Lung (tissue), 12 donors: Measurements from ENCODE around the gene AEN. TPM values are rescaled to one million over a fixed set of nuclear protein-coding genes. Genes with fewer than 3 reads are reported as not detected.

Source experiments
- ATAC-seq: fragments of 200-7000 bp; cut with Tn5 transposase; one replicate; pipeline ENCODE4 v1.9.1; 2020; ENCODE audit warnings: moderate number of reproducible peaks; ENCODE audit not compliant: insufficient read depth, low FRiP score
- DNase-seq, 3 donors: peaks; one replicate each; pipeline ENCODE4 v3.0.0-alpha.2; 2013 to 2017
- H3K27ac ChIP-seq, 2 donors: one replicate each; pipeline ENCODE4 v1.5.1; 2013; ENCODE audit warnings: mild to moderate bottlenecking in 2 of 2, moderate library complexity in 2 of 2, control low read depth in 1 of 2, inconsistent platforms in 1 of 2, low read depth in 1 of 2, low read length in 1 of 2
- H3K27me3 ChIP-seq, 3 donors: one replicate each; pipeline ENCODE4 v1.5.1; 2013; ENCODE audit warnings: low read length in 2 of 3; ENCODE audit not compliant: control insufficient read depth in 3 of 3, insufficient read depth in 3 of 3
- H3K36me3 ChIP-seq, 4 donors: one replicate each; pipeline ENCODE4 v1.5.1; 2013; ENCODE audit warnings: low read length in 4 of 4, mild to moderate bottlenecking in 1 of 4, moderate library complexity in 1 of 4; ENCODE audit not compliant: control insufficient read depth in 4 of 4, insufficient read depth in 4 of 4
- H3K4me1 ChIP-seq, 5 donors: one replicate each; pipeline ENCODE4 v1.5.1; 2013; ENCODE audit warnings: low read length in 5 of 5, mild to moderate bottlenecking in 2 of 5, moderate library complexity in 1 of 5; ENCODE audit not compliant: control insufficient read depth in 5 of 5, insufficient read depth in 5 of 5
- H3K4me3 ChIP-seq: one replicate; pipeline ENCODE4 v1.5.1; 2013; ENCODE audit warnings: mild to moderate bottlenecking, control low read depth, moderate library complexity
- H3K9ac ChIP-seq, 2 donors: one replicate each; pipeline ENCODE4 v1.5.1; 2013; ENCODE audit warnings: low read length in 2 of 2, control low read depth in 1 of 2; ENCODE audit not compliant: insufficient read depth in 1 of 2
- H3K9me3 ChIP-seq, 4 donors: one replicate each; pipeline ENCODE4 v1.5.1; 2013; ENCODE audit warnings: low read length in 3 of 4, mild to moderate bottlenecking in 1 of 4, moderate library complexity in 1 of 4; ENCODE audit not compliant: control insufficient read depth in 4 of 4, insufficient read depth in 3 of 4
- CTCF ChIP-seq: IDR thresholded peaks from 2 replicates; pipeline ENCODE4 v1.5.1; 2012; ENCODE audit warnings: mild to moderate bottlenecking; ENCODE audit errors: control extremely low read depth, extremely low read depth
- WGBS, 2 donors: extraction: QIAGEN DNeasy Blood & Tissue Kit; methylation state at CpG; one replicate each; pipeline ENCODE4 v1.1.7; 2013; 5-methylcytosine and 5-hydroxymethylcytosine counted together
- polyA plus RNA-seq, 2 donors: library from polyadenylated mRNA; stranded (reverse); fragments of 200-250 nt; gene quantifications; one replicate each; pipeline ENCODE4 v1.2.1, GENCODE V29; 2013
- total RNA-seq, 2 donors: library from RNA; depleted of rRNA in 1 of 2; stranded (reverse); fragments of >200 nt in 1 of 2; gene quantifications; one replicate each; pipeline ENCODE4 v1.2.1, GENCODE V29; 2014 to 2021
- donor health status: control.
- donor health status: control.
- donor health status: Bipolar disorder and iron deficiency.
- donor health status: healthy.
- donor health status: DM: yes; HTN: yes; CAD: no.

Gene AEN
- total and polyA plus RNA-seq, 4 donors = 4.2 to 15.4 (median 13.4) TPM

GRCh38 chr15:88607951-88608350 lies 13.2 kb upstream of the AEN start:
- no peak overlapping the region for H3K4me3 ChIP-seq
- peaks cover 6 to 71% (median 48%) of the 10 kb centered on the region in 3 donors for H3K27me3 ChIP-seq
- 83 to 87% methylated on average over 1 of the region's 1 CpG for WGBS, 2 donors
- ATAC-seq = no peak
- no peaks in the 10 kb centered on the region for H3K36me3 ChIP-seq
- peaks cover 0 to 8% (median 2%) of the 10 kb centered on the region in 5 donors for H3K4me1 ChIP-seq
- H3K27ac ChIP-seq = no peak overlapping the region
- TF ChIP-seq CTCF = no peak
- H3K9ac ChIP-seq = no peak overlapping the region
- peaks cover 0 to 8% (median 0%) of the 10 kb centered on the region in 4 donors for H3K9me3 ChIP-seq
- DNase-seq = no peak

GRCh38 chr15:88608607-88609181 lies 12.4 kb upstream of the AEN start:
- Histone ChIP-seq H3K9me3 (peaks cover 0 to 8% (median 0%) of the 10 kb centered on the region in 4 donors), H3K36me3 (no peaks in the 10 kb centered on the region), H3K9ac (no peak overlapping the region), H3K4me1 (peaks cover 0 to 8% (median 2%) of the 10 kb centered on the region in 5 donors), H3K27me3 (peaks cover 6 to 67% (median 46%) of the 10 kb centered on the region in 3 donors), H3K27ac (no peak overlapping the region), H3K4me3 (no peak overlapping the region)
- no peak for TF ChIP-seq CTCF
- 54 to 69% methylated on average over 4 of the region's 4 CpGs for whole genome bisulfite sequencing, 2 donors
- DNase-seq = no peak
- ATAC-seq = no peak

DNA sequence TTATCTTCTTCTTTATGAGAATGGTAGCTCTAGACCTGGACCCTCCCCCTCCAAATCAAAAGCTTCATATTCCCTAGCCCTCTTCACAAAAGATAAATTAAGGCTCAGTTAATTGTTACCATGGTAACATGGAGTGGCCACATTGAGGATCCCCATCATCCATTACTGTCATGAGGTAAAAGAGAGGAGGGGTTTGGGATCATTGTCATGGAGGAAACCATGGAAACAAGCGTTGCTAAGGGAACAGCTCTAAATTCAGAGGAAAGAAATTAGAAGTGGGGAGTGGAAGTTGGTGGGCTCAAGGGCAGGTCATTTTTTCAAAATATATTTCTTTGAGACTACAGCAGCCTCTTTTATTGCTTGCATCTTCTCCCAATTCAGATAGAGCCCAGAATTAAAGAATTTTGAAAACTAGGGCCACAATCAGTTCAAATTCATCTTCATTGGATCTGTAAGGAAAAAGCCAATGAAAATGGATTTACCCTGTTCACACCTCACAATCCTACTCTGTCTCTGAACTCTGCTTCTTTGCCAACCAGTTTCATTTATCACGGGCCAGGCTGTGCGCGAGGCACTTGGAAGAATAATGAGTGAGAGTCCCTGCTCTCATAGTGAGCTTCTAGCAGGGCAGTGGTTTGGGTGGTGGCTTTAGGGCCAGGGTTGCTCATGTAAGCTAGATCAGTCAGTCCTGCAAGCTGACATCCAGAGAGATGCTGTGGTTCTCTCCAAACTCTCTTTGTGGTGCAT lies 11.6 kb upstream of the AEN start:
- peaks cover 6 to 62% (median 37%) of the 10 kb centered on the region in 3 donors for H3K27me3 ChIP-seq
- ATAC-seq (no peak), DNase-seq (no peak)
- H3K9ac ChIP-seq = no peak overlapping the region
- H3K36me3 ChIP-seq = no peaks in the 10 kb centered on the region
- no peak for TF ChIP-seq CTCF
- H3K9me3 ChIP-seq = peaks cover 0 to 3% (median 0%) of the 10 kb centered on the region in 4 donors
- H3K4me3 ChIP-seq = no peak overlapping the region
- 79 to 80% methylated on average over 4 of the region's 4 CpGs for WGBS, 2 donors
- peaks cover 0 to 8% (median 2%) of the 10 kb centered on the region in 5 donors for H3K4me1 ChIP-seq
- no peak overlapping the region for H3K27ac ChIP-seq
